Hippocampal formation (tissue), 2 donors: ENCODE measurements around the gene TESK1.

Experiments used
- DNase-seq, 2 donors: peaks; one replicate each; lab custom pipeline; 2025; lab: John Stamatoyannopoulos, UW

TESK1 gene

DNA sequence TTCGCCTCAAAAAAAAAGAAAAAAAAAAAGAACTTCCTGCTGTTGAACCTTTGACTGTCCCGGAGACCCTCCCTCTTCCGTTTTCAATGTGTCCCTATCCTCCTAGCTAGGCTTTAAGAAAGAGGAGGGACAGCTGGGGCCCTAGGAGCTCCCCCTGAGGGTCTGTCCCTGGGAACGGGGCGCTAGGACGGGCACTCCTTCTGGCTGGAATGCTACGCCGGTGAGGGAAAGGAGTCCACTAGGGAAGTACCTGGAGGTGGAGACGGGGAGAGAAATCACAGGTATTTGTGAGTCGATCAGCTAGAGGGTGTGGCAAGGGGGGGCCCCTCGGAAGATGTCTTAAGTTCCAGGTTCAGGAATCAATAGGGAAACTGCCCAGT lies 41.1 kb downstream of the TESK1 start:
- DNase-seq = peak in 1 of 2 donors; percentile 39

DNA sequence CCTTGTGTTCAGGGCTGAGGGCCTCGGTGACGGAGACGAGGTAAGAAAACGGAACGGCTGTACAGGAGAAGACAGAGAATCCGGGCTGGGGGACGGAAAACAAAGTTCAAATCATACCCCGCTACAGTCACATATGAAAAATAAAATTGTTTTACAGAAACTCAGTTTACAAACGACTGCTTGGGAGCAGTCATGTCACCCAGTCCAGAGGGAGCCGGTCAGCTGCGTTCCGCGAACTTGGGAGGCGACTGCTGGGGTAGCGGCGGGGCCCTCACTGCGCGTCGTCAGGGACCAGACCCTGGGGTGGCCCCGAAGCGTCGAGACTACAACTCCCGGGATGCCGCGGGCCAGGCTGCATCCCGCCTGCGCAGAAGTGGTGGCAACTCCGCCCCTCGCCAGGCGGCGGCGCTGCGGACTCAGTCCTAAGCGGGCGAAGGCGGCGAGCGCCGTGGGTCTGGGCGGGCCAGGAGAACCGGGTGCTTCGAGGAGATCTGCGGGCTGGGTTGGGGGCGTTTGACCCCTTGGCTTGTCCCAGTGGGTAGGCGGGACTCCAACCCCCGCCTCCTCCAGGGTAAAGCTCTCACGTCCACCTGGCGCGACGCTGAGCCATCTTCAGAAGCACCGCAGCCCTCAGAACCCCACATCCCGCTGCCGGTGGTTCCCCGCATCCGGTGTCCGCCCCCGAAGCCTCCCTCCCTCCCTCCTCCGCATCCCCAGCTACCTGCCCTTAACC lies 41.6 kb downstream of the TESK1 start:
- peak; percentile 72 to 88 for DNase-seq

DNA sequence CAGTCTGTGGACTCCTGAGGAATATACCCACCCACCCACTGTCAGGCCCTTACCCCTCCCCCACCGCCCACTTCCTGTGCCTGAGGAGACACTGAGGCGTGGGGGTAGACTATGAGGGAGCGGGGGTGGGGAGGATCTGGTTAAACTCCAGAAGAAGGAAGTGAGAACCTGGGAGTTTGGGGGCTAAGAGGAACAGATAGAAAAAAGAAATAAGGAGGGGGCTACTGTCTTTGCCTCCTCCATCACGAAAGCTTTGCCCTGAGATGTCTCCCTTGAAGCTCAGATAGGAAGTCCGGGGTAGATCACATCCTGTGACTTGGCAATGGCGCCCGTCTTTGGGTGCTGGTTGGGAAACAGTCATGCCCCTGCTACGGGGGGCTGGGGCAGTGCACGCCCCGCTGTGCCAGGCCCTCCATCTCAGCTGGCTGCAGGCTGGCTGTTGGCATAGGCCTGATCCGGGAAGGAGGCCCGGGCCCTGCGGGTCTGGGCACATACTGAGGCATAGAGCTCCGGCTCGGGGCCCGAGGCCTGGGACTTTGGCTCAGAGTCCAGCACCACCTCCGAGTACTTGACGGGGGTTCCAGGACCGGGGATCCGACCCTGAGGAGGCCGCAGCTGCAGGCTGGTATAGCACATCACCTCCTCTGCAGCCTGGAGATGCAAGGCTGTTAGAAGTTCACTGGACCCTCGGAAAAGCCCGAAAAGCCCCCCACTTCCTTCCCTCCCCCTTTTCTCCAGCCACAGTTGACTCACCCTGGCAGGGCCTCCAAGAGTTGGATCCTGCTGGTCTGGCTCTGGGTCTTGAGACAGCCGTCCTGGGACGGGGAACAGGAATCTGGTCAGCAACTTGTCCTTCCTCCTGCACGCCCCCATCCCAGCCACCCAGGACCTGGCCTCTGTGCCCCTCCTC lies 44.6 kb downstream of the TESK1 start:
- DNase-seq = no peak

DNA sequence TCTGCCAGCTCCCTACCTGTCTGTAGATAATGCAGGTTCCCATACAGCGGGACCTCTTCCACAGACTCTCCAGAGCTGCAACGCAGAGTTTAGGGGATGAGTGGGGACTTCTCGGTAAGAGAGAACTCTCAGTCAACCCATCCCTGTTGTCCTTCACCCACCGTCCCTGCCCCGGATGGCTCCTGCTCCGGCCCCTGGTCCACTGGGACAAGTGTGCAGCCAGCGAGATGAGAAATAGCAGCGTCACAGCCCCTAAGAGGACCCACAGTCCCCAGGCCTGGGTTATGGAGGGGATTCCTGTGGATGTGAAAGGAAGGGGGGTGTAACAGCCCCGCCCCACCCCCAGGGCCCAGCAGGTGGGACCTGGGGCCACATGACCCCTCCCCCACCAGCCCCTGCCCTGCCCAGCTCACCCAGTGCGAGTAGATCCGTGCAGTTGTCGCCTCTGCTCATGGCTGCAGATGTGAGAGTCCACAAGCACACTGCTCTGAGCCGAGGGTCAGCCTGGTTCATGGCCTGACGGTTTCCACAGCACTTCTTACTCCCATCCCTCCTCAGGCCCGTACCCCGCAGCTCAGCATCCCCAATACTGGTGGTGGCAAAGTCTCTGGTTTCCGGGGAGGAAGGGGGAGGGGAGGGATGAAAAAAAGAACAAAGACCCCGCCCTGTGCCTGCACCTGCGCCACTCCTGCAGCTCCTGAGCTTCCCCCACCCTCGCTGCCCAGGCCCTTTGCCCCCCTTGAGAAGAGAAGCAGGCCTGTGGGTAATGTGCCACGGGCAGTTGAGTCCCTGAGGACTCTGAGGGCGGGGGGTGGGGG lies 45.5 kb downstream of the TESK1 start, which contains the start of gene SIT1:
SIT1 (minus strand) TSS at position 591 of the 818 bp plus-strand sequence; CDS start at position 513, 78 bp downstream.
- DNase-seq = no peak

DNA sequence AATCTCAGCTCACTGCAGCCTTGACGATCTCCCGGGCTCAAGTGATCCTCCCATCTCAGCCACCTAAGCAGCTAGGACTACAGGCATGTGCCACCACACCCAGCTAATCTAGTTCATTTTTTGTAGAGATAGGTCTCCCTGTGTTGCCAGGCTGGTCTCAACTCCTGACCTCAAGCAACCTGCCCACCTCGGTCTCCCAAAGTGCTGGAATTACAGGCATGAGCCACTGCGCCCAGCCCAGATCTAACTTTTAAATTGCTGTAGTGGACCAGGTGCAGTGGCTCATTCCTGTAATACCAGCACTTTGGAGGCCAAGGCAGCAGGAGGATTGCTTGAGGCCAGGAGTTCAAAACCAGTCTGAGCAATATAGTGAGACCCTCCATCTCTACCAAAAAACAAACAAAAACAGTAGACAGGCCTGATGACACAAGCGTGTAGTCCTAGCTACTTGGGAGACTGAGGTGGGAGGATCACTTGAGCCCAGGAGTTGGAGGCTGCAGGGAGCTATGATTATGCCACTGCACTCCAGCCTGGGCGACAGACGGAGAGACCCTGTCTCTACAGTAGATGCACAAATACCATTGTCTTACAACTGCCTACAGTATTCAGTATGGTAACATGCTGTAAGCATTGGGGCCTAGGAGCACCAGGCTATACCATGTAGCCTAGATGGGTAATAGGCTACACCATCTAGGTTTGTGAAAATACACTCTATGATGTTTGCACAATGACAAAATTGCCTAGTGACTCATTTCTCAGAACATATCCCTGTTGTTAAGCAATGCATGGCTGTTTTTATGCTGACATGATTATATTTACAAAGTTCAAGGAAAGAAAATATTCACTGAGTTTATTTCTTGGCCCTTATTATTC lies 47.1 kb downstream of the TESK1 start:
- DNase-seq = no peak

DNA sequence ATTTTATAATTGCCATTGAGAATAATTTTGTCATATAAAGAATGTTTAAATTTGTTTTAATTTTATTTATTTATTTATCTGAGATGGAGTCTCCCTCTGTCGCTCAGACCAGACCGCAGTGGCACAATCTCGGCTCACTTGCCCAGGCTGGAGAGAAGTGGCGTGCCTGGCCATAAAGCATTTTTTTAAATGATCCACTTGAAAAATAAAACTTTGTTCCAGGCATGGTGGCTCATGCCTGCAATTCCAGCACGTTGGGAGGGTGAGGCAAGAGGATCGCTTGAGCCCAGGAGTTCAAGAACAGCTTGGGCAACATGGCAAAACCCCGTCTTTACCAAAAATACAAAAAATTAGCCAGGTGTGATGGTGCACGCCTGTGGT lies 47.8 kb downstream of the TESK1 start:
- no peak for DNase-seq

DNA sequence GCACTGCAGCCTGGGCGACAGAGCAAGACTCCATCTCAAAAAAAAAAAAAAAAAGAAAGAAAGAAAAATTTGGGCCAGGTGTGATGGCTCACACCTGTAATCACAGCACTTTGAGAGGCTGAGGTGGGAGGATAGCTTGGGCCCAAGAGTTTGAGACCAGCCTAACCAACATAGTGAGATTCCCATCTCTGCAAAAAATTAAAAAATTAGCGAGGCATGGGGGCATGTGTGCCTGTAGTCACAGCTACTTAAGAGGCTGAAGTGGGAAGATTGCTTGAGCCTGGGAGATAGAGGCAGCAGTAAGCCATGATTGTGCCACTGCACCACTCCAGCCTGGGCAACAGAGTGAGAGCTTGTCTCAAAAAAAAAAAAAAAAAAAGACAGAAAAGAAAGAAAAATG lies 48.5 kb downstream of the TESK1 start:
- no peak for DNase-seq

DNA sequence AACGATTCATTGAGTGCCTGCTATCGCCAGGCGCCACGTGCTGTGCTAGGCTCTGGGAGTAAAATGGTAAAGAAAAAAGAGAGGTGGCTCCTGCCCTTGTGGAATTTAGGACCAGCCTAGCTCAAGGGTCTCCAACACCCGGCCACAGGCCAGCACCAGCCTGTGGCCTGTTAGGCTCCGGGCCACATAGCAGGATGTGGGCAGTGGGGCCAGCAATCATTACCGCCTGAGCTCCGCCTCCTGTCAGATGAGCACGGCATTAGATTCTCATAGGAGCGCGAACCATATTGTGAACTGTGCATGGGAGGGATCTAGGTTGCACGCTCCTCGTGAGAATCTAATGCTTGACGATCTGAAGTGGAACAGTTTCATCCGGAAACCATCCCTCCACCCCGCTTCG lies 51.3 kb downstream of the TESK1 start:
- no peak for DNase-seq

DNA sequence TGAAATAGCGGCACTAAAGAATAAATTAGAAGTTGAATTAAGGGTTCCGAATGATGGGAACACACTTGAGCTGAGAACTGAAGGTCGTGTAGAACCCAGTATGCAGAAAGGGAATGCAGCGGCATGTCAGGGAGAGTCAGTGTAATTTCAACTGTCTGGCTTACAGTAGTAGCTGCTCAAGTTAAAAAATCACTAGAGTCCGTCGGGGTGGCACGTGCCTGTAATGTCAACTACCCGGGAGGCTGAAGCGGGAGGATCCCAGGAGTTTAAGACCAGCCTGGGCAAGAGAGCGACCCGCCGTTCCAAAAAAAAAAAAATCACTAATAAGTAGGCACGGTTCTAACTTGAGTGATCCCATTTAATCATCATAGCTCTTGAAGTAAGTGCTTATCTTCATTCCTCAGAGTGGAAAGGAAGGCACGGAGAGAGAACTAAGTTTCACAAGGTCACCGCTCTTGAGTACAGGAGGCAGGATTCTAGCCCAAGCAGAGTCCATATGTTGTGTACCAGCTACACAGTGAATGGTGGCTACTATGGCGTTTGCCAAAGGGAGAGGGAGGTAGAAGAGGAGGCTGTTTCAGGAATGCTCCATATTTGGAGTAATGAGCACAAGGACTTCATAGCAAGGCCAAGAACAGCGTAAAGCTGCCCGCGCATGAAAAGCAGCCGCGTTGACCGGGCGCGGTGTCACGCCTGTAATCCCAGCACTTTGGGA lies 51.9 kb downstream of the TESK1 start:
- DNase-seq = peak in 1 of 2 donors; percentile 7

DNA sequence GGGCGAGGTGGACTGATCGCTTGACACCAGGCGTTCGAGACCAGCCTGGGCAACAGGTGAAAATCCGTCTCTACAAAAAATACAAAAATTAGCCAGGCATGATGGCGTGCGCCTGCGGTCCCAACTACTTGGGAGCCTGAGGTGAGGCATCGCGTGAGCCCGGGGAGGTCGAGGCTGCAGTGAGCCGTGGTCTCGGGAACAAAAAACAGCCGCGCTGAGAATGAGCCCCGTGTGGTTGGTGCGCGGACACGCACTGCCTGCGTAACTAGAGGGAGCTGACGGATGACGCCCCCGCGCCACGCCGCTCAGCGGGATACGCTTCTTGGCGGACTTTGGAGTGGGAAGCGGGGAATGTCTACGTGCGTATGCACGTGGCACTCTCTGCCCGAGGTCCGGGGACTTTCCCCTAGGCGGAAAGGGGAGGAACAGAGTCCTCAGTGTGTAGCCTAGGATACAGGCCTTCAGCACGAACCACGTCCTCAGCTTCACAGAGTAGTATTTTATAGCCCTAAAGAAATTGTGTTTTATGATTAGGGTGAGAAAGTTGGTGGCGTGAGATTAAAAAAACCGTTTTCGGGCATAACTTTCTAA lies 52.6 kb downstream of the TESK1 start, which contains the start of gene RMRP:
RMRP (minus strand) TSS at position 474 of the 591 bp plus-strand sequence.
- peak; percentile 94 to 98 for DNase-seq

DNA sequence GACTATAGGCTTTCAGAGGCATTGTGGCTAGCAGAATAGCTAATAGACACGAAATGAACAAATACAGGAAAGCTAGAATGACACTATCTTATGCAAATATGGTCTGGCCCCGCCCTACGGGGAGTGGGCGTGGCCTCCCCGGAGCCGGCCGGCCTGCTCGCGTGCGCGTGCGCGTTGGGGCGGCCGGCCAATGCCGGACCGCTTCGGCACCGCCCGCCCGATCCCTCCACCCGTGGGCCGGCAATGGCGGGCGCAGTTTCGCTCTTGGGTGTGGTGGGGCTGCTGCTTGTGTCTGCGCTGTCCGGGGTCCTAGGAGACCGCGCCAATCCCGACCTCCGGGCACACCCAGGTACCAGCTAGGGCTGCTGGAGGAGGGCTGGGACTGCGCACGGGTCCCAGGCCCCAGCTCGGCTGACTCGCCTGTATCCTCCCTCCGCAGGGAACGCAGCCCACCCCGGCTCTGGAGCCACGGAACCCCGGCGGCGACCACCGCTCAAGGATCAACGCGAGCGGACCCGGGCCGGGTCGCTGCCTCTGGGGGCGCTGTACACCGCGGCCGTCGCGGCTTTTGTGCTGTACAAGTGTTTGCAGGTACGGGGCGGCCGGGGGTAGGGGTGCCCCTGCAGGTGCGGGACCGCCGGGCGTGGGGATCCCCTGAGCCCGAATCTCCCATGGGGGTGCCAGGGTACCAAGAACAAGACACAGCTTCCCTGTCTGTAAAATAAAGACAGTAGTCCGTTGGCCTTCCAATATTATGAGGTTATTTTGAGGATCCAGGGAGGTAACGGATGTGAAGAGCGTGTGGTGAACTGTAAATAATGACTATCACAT lies 53.3 kb downstream of the TESK1 start, which contains the start of gene CCDC107:
CCDC107 (plus strand) TSS at position 156 of the 831 bp plus-strand sequence; CDS start at position 244, 88 bp downstream.
- peak; percentile 79 to 91 for DNase-seq

DNA sequence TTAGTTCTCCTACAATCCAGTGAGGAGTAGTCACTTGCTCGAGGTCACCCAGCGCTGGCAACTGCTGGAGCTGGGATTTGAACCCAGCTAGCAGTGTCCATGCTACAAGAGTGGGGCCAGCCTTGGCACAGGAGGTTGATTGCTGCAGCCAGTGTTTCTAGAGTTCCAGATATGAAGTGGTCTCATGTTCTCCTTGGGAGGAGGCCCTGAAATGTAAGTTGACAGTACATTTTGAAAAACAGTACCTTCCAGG lies 53.8 kb downstream of the TESK1 start:
- no peak for DNase-seq

DNA sequence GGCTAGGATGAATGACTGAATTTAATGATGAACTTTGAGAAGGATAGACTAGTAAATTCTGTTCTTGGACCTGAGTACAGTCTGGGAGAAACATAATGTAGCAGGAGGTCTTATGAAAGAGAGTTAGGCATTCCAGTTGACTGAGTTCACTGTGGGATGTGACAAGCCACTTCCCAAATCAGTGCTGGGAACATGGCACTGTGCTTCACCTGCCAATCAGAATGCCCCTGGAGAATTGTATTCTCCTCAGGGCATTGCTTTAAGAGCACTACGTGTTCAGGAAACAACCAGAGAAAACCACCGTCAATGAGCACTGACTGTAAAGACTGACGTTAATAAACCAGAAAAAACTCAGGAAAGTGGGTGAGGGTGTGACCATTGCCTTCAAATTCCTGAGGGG lies 54.3 kb downstream of the TESK1 start:
- no peak for DNase-seq
